Esophagus squamous epithelium (tissue), 4 donors: ENCODE results near the gene RFLNA.

Source experiments
- CTCF ChIP-seq, 6 experiments: fragments of 450-650 bp in 4 of 6; fragments of 200-600 bp in 2 of 6; sonication (generic) in 2 of 6; IDR thresholded peaks; one replicate each; pipeline ENCODE4 v1.5.1; 2016 to 2019; ENCODE audit warnings: antibody characterized with exemption in 6 of 6, mild to moderate bottlenecking in 4 of 6, moderate library complexity in 4 of 6
- POLR2A ChIP-seq, 4 donors: fragments of 450-650 bp; IDR thresholded peaks; one replicate each; pipeline ENCODE4 v1.6.1; 2017; ENCODE audit warnings: antibody characterized with exemption in 4 of 4, mild to moderate bottlenecking in 4 of 4, moderate library complexity in 3 of 4

- TF ChIP-seq CTCF (IDR thresholded peaks at IDR 0.05) (no peak), POLR2A (IDR thresholded peaks at IDR 0.05) (no peak)
Measured at GRCh38 chr12:124348659-124349380, 53.9 kb downstream of the RFLNA start.
